DND-41 (cell line): ENCODE measurements around the gene WWC1.

Source experiments
- ATAC-seq: fragments of 200-7000 bp; cut with Tn5 transposase; 3 replicates; pipeline ENCODE4 v1.9.1; 2021; ENCODE audit warnings: low read depth; ENCODE audit not compliant: insufficient read depth
- DNase-seq: peaks from one replicate; pipeline ENCODE4 v3.0.0-alpha.2; 2020
- H2AFZ ChIP-seq: 2 replicates; pipeline ENCODE4 v1.6.0; 2012; ENCODE audit warnings: low read depth, low read length
- H3K27ac ChIP-seq: 2 replicates; pipeline ENCODE4 v1.5.1; 2012; ENCODE audit warnings: low read length, inconsistent platforms
- H3K27me3 ChIP-seq: fragments of 200-600 bp; sonication (generic); 2 replicates; pipeline ENCODE4 v1.6.0; 2012; ENCODE audit warnings: low read length, mild to moderate bottlenecking, inconsistent platforms; ENCODE audit not compliant: insufficient read depth, poor library complexity
- H3K36me3 ChIP-seq: 2 replicates; pipeline ENCODE4 v1.5.1; 2012; ENCODE audit warnings: low read length, inconsistent platforms; ENCODE audit not compliant: insufficient read depth
- H3K4me1 ChIP-seq: 2 replicates; pipeline ENCODE4 v1.5.1; 2012; ENCODE audit warnings: mild to moderate bottlenecking, low read length; ENCODE audit not compliant: insufficient read depth
- H3K4me2 ChIP-seq: 2 replicates; pipeline ENCODE4 v1.6.0; 2012; ENCODE audit warnings: mild to moderate bottlenecking, moderate library complexity, low read length, inconsistent platforms; ENCODE audit not compliant: insufficient read depth
- H3K4me3 ChIP-seq, 2 experiments: fragments of 200-600 bp in 1 of 2; shearing (Covaris generic) in 1 of 2; 2 replicates each; pipeline ENCODE4 v1.5.1; 2012 to 2016; ENCODE audit warnings: inconsistent platforms in 2 of 2, low read length in 2 of 2, mild to moderate bottlenecking in 2 of 2, low read depth in 1 of 2, moderate library complexity in 1 of 2
- H3K79me2 ChIP-seq: 2 replicates; pipeline ENCODE4 v1.6.0; 2012; ENCODE audit warnings: low read length, inconsistent platforms; ENCODE audit not compliant: insufficient read depth
- H3K9ac ChIP-seq: 2 replicates; pipeline ENCODE4 v1.6.0; 2012; ENCODE audit warnings: low read depth, mild to moderate bottlenecking, inconsistent platforms, low read length, moderate library complexity
- H3K9me3 ChIP-seq: 2 replicates; pipeline ENCODE4 v1.5.1; 2012; ENCODE audit warnings: low read length, moderate library complexity, mild to moderate bottlenecking, inconsistent platforms; ENCODE audit not compliant: insufficient read depth, severe bottlenecking
- H4K20me1 ChIP-seq: 2 replicates; pipeline ENCODE4 v1.6.0; 2012; ENCODE audit warnings: low read length; ENCODE audit not compliant: insufficient read depth
- CTCF ChIP-seq: IDR thresholded peaks from 2 replicates; pipeline ENCODE4 v1.5.1; 2012; ENCODE audit warnings: borderline replicate concordance, low read length, moderate library complexity, mild to moderate bottlenecking; ENCODE audit not compliant: poor library complexity, severe bottlenecking; ENCODE audit errors: extremely low read depth
- EZH2 ChIP-seq: IDR thresholded peaks from 3 replicates; pipeline ENCODE4 v1.6.1; 2012; ENCODE audit warnings: borderline replicate concordance, low read depth, mild to moderate bottlenecking, moderate library complexity, low read length, inconsistent platforms; ENCODE audit not compliant: severe bottlenecking

Gene WWC1

DNA sequence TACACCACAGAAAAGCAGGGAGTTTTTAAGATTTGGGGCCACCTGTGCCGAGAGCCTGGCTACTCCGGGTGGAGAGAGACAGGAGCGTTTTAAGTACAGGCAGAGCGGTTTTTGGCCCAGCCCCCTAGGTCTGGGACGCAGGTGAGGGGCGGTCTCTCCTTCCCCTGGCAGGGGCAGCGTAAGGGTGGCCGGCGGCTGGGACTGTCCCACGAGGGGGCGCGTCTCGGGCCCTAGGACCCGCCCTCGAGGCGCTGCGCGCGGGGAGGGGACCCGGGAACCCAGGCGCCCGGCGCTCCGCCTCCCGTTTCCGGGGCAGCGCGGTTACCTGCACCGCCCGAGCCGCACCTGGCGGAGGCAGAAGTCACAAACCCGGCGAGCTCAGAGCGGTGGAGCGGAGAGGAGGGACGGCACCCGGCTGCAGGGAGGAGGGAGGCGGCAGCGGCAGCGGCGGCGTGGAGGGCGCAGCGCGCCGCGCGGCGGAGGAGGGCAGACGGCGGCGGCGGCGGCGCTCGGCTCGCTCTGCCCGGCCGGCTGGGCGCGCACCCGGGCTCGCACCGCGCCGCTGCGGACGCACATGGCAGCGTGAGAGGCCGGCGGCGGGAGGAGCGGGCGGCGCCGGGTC lies at the start of gene WWC1:
WWC1 (plus strand) TSS at position 304 of the 622 bp plus-strand sequence. CDS start 508 bp downstream, outside the sequence.
- Histone ChIP-seq H3K27ac (no peak within 1 kb of the TSS), H3K79me2 (no peaks in the 10 kb centered on the region), H3K27me3 (no peaks in the 10 kb centered on the region), H3K9ac (no peak within 1 kb of the TSS), H3K4me1 (no peaks in the 10 kb centered on the region), H2AFZ (no peak within 1 kb of the TSS), H3K4me2 (no peak within 1 kb of the TSS), H3K36me3 (no peaks in the 10 kb centered on the region), H3K9me3 (no peaks in the 10 kb centered on the region), H3K4me3 (no peak within 1 kb of the TSS), H4K20me1 (no peaks in the 10 kb centered on the region)
- DNase-seq, result no peak
- no peak for ATAC-seq
- TF ChIP-seq CTCF (no peak), EZH2 (no peak)

DNA sequence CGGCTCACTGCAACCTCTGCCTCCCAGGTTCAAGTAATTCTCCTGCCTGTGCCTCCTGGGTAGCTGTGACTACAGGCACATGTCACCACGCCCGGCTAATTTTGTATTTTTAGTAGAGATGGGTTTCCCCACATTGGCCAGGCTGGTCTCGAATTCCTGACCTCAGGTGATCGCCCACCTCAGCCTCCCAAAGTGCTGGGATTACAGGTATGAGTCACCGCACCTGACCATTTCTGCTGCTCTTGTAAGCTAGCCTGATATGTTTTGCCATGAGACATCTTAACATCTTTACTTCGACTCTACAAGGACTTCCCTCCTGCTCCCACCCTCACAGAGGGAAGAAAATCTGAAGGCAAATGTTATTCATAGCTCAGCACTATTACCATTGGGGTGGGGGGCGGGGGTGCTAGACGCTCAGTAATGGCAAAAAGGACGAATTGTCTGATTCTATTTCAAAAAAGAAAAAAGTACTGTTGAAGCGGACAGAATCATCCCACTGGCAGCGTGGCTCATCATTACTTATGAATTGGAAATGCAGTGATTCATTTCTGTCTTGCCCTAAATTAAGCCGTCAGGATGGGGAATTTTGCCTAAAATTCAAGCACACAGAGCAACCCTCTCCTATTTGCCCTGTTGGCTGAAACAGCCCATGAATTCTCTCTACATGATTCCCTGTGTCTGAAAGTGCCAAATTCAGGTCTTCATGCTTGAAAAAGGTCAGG lies 46.4 kb upstream of the WWC1 start:
- no peak overlapping the region for H2AFZ ChIP-seq
- no peak overlapping the region for H3K9ac ChIP-seq
- DNase-seq (no peak), ATAC-seq (no peak)
- no peaks in the 10 kb centered on the region for H3K4me1 ChIP-seq
- H3K9me3 ChIP-seq, result no peaks in the 10 kb centered on the region
- H4K20me1 ChIP-seq, result no peaks in the 10 kb centered on the region
- H3K27ac ChIP-seq, result no peak overlapping the region
- no peak overlapping the region for H3K4me2 ChIP-seq
- TF ChIP-seq EZH2 (no peak), CTCF (no peak)
- peaks cover 2% of the 10 kb centered on the region for H3K27me3 ChIP-seq
- H3K79me2 ChIP-seq, result no peaks in the 10 kb centered on the region
- H3K36me3 ChIP-seq, result no peaks in the 10 kb centered on the region
- H3K4me3 ChIP-seq, result no peak overlapping the region

DNA sequence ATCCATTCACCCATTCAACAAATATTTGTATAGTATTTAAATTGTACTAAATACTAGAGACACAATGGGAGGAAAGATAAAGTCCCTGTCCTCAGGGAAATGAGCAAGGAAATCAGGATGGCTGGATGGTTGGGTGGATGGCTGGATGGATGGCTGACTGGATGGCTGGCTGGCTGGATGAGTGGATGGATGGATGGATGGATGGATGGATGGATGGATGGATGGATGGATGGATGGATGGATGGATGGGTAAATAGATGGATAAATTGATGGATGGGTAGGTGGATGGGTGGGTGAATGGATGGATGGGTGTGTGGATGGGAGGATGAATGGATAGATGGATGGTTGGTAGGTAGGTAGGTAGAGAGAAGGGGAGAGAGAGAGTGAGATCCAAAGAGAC lies 41.5 kb upstream of the WWC1 start:
- H3K9ac ChIP-seq, result no peak overlapping the region
- no peak for DNase-seq
- no peak for TF ChIP-seq CTCF
- TF ChIP-seq EZH2, result no peak
- H3K4me1 ChIP-seq, result no peaks in the 10 kb centered on the region
- ATAC-seq, result no peak
- H3K4me3 ChIP-seq, result no peak overlapping the region
- no peak overlapping the region for H2AFZ ChIP-seq
- H4K20me1 ChIP-seq, result no peaks in the 10 kb centered on the region
- H3K27ac ChIP-seq, result no peak overlapping the region
- H3K79me2 ChIP-seq, result no peaks in the 10 kb centered on the region
- no peaks in the 10 kb centered on the region for H3K27me3 ChIP-seq
- no peaks in the 10 kb centered on the region for H3K9me3 ChIP-seq
- no peak overlapping the region for H3K4me2 ChIP-seq
- no peaks in the 10 kb centered on the region for H3K36me3 ChIP-seq
